GM04503 (cell line): ENCODE data around the gene EXOC4.
"Not testable (repeated sequence)": the region's sequence is repeated elsewhere in the genome, so short reads cannot be mapped to it uniquely, and the experiment has no call there.

Experiments used
- DNase-seq: peaks from one replicate; pipeline ENCODE4 v3.0.0-alpha.2; 2012; ENCODE audit warnings: low read depth

The EXOC4 gene

GRCh38 chr7:133252858-133253518 is at the start of gene EXOC4:
EXOC4 (plus strand) TSS chr7:133253078.
- DNase-seq, result peak; percentile 93

GRCh38 chr7:133203490-133203889 is 49.4 kb upstream of the EXOC4 start:
- DNase-seq, result no peak

- no peak for DNase-seq
Observed at GRCh38 chr7:133207687-133208086, 45.2 kb upstream of the EXOC4 start.

- DNase-seq, result not testable (repeated sequence)
Observed at GRCh38 chr7:133210817-133211216, 42.1 kb upstream of the EXOC4 start.

- not testable (repeated sequence) for DNase-seq
Observed at GRCh38 chr7:133213772-133214171, 39.1 kb upstream of the EXOC4 start.

- DNase-seq, result no peak
Observed at GRCh38 chr7:133217773-133218172, 35.1 kb upstream of the EXOC4 start.

GRCh38 chr7:133230591-133231194 is 22.2 kb upstream of the EXOC4 start:
- DNase-seq, result no peak

- DNase-seq, result no peak
Observed at GRCh38 chr7:133233142-133233541, 19.7 kb upstream of the EXOC4 start.

- DNase-seq, result no peak
Observed at GRCh38 chr7:133234961-133235875, 17.7 kb upstream of the EXOC4 start.

- no peak for DNase-seq
Observed at GRCh38 chr7:133237545-133237944, 15.3 kb upstream of the EXOC4 start.

GRCh38 chr7:133240302-133240701 is 12.6 kb upstream of the EXOC4 start:
- DNase-seq, result no peak

GRCh38 chr7:133246558-133246957 is 6.3 kb upstream of the EXOC4 start:
- no peak for DNase-seq

- no peak for DNase-seq
Observed at GRCh38 chr7:133248901-133249300, 4.0 kb upstream of the EXOC4 start.

GRCh38 chr7:133252506-133252857 is 396 bp upstream of the EXOC4 start:
- DNase-seq, result no peak

- DNase-seq, result no peak
Observed at GRCh38 chr7:133253519-133253875, 619 bp downstream of the EXOC4 start.

- DNase-seq, result no peak
Observed at GRCh38 chr7:133255486-133255885, 2.6 kb downstream of the EXOC4 start.

GRCh38 chr7:133258174-133258573 is 5.3 kb downstream of the EXOC4 start:
- DNase-seq, result no peak

GRCh38 chr7:133265821-133266220 is 12.9 kb downstream of the EXOC4 start:
- no peak for DNase-seq

GRCh38 chr7:133268355-133268754 is 15.5 kb downstream of the EXOC4 start:
- no peak for DNase-seq

GRCh38 chr7:133272336-133272735 is 19.5 kb downstream of the EXOC4 start:
- DNase-seq, result no peak

- no peak for DNase-seq
Observed at GRCh38 chr7:133273227-133273626, 20.3 kb downstream of the EXOC4 start.

GRCh38 chr7:133274265-133274664 is 21.4 kb downstream of the EXOC4 start:
- DNase-seq, result no peak

GRCh38 chr7:133275008-133275407 is 22.1 kb downstream of the EXOC4 start:
- DNase-seq, result no peak
